Thyroid gland (tissue), 4 donors: ENCODE results near the gene GRK2.

Experiments used
- CTCF ChIP-seq, 6 experiments: fragments of 200-600 bp in 3 of 6; fragments of 450-650 bp in 3 of 6; sonication (generic) in 3 of 6; IDR thresholded peaks; one replicate each; pipeline ENCODE4 v1.5.1; 2016 to 2019; ENCODE audit warnings: antibody characterized with exemption in 6 of 6, mild to moderate bottlenecking in 2 of 6, inconsistent platforms in 1 of 6, moderate library complexity in 1 of 6
- POLR2A ChIP-seq, 2 donors: fragments of 450-650 bp; IDR thresholded peaks; one replicate each; pipeline ENCODE4 v1.6.1; 2017; ENCODE audit warnings: antibody characterized with exemption in 2 of 2, mild to moderate bottlenecking in 2 of 2, moderate library complexity in 1 of 2

- TF ChIP-seq CTCF (IDR thresholded peaks at IDR 0.05) (no peak), POLR2A (IDR thresholded peaks at IDR 0.05) (no peak)
Measured at GRCh38 chr11:67251841-67252240, 14.4 kb upstream of the GRK2 start.
